CD14-positive monocyte (primary cell): ENCODE results near the gene LAMTOR4. TPM values are rescaled to one million over a fixed set of nuclear protein-coding genes. Genes with fewer than 3 reads are reported as not detected.

Source experiments
- DNase-seq, 3 donors: peaks; one replicate each; pipeline ENCODE4 v3.0.0-alpha.2; 2011 to 2022
- H2AFZ ChIP-seq: 2 replicates; pipeline ENCODE4 v1.6.0; 2012; ENCODE audit warnings: mild to moderate bottlenecking, low read depth, low read length, inconsistent platforms; ENCODE audit not compliant: insufficient read depth, poor library complexity, severe bottlenecking
- H3K27ac ChIP-seq, 2 donors: 1 replicate in 1 of 2; 2 replicates in 1 of 2; pipeline ENCODE4 v1.5.1; 2012 to 2013; ENCODE audit warnings: low read length in 2 of 2, control low read depth in 1 of 2, inconsistent platforms in 1 of 2, low read depth in 1 of 2, mild to moderate bottlenecking in 1 of 2
- H3K27me3 ChIP-seq, 2 donors: one replicate each; pipeline versions ENCODE4 v1.6.0 to v1.6.1; 2011 to 2013; ENCODE audit warnings: low read length in 2 of 2; ENCODE audit not compliant: control insufficient read depth in 2 of 2, insufficient read depth in 2 of 2
- H3K36me3 ChIP-seq, 2 donors: replicated peaks in 1 of 2; 1 replicate in 1 of 2; 2 replicates in 1 of 2; pipeline versions ENCODE4 v1.5.1 to v1.6.1; 2012 to 2013; ENCODE audit warnings: low read length in 2 of 2, control low read depth in 1 of 2, inconsistent platforms in 1 of 2, mild to moderate bottlenecking in 1 of 2; ENCODE audit not compliant: insufficient read depth in 2 of 2, control insufficient read depth in 1 of 2
- H3K4me1 ChIP-seq, 2 donors: 1 replicate in 1 of 2; 2 replicates in 1 of 2; pipeline versions ENCODE4 v1.5.1 to v1.6.1; 2012 to 2013; ENCODE audit warnings: low read length in 2 of 2, control low read depth in 1 of 2, inconsistent platforms in 1 of 2, mild to moderate bottlenecking in 1 of 2, moderate library complexity in 1 of 2; ENCODE audit not compliant: insufficient read depth in 2 of 2, control insufficient read depth in 1 of 2
- H3K4me2 ChIP-seq: replicated peaks from 2 replicates; pipeline ENCODE3; 2012; ENCODE audit warnings: low read length, moderate library complexity, mild to moderate bottlenecking; ENCODE audit not compliant: poor library complexity, severe bottlenecking; ENCODE audit errors: extremely low read depth
- H3K4me3 ChIP-seq, 3 experiments: fragments of 200-600 bp in 1 of 3; sonication (generic) in 1 of 3; replicated peaks in 1 of 3; 1 replicate in 2 of 3; 2 replicates in 1 of 3; pipeline ENCODE4 v1.5.1; 2011 to 2013; ENCODE audit warnings: low read length in 3 of 3, mild to moderate bottlenecking in 3 of 3, control low read depth in 2 of 3, low read depth in 2 of 3, inconsistent platforms in 1 of 3, moderate library complexity in 1 of 3
- H3K79me2 ChIP-seq: 2 replicates; pipeline ENCODE4 v1.6.0; 2012; ENCODE audit warnings: mild to moderate bottlenecking, control low read depth, inconsistent platforms, low read length, moderate library complexity; ENCODE audit not compliant: insufficient read depth
- H3K9ac ChIP-seq: 2 replicates; pipeline ENCODE4 v1.6.0; 2017; ENCODE audit warnings: low read length, mild to moderate bottlenecking; ENCODE audit not compliant: insufficient read depth, poor library complexity, severe bottlenecking
- H3K9me3 ChIP-seq, 2 donors: replicated peaks in 1 of 2; 1 replicate in 1 of 2; 2 replicates in 1 of 2; pipeline versions ENCODE4 v1.5.1 to v1.6.1; 2012 to 2013; ENCODE audit warnings: low read length in 2 of 2, control low read depth in 1 of 2; ENCODE audit not compliant: control insufficient read depth in 1 of 2, insufficient read depth in 1 of 2
- H4K20me1 ChIP-seq: 2 replicates; pipeline ENCODE4 v1.6.0; 2012; ENCODE audit warnings: mild to moderate bottlenecking, low read length, control low read depth, moderate library complexity; ENCODE audit not compliant: insufficient read depth
- H3K27ac Mint-ChIP-seq, 7 donors: one replicate each; pipeline ENCODE4 v1.8.0; 2020; ENCODE audit warnings: mild to moderate bottlenecking in 7 of 7, mixed read lengths in 7 of 7, moderate library complexity in 6 of 7, inconsistent platforms in 2 of 7
- H3K27me3 Mint-ChIP-seq, 3 donors: one replicate each; pipeline ENCODE4 v1.8.0; 2021 to 2022; ENCODE audit warnings: low read depth in 3 of 3, mild to moderate bottlenecking in 3 of 3, mixed read lengths in 3 of 3, moderate library complexity in 3 of 3, inconsistent platforms in 1 of 3
- H3K36me3 Mint-ChIP-seq, 2 donors: one replicate each; pipeline ENCODE4 v1.8.0; 2020; ENCODE audit warnings: mixed read lengths in 2 of 2, inconsistent platforms in 1 of 2, mild to moderate bottlenecking in 1 of 2
- H3K4me1 Mint-ChIP-seq: one replicate; pipeline ENCODE4 v1.8.0; 2020; ENCODE audit warnings: mild to moderate bottlenecking, mixed read lengths
- H3K4me3 Mint-ChIP-seq, 2 donors: one replicate each; pipeline ENCODE4 v1.8.0; 2020; ENCODE audit warnings: mild to moderate bottlenecking in 2 of 2, mixed read lengths in 2 of 2, moderate library complexity in 1 of 2
- H3K9me3 Mint-ChIP-seq, 7 donors: one replicate each; pipeline ENCODE4 v1.8.0; 2020 to 2022; ENCODE audit warnings: mixed read lengths in 7 of 7, mild to moderate bottlenecking in 6 of 7, moderate library complexity in 6 of 7, inconsistent platforms in 2 of 7
- CTCF ChIP-seq: fragments of 200-600 bp; IDR thresholded peaks from one replicate; pipeline ENCODE4 v1.8.0; 2022; ENCODE audit warnings: antibody characterized with exemption, mild to moderate bottlenecking
- WGBS: methylation state at CpG from one replicate; pipeline ENCODE4 v1.1.5; 2013; ENCODE audit warnings: missing lambda C conversion rate; ENCODE audit not compliant: insufficient coverage; 5-methylcytosine and 5-hydroxymethylcytosine counted together
- intact Hi-C, 2 donors: fragments of 100-400 bp; cut with micrococcal nuclease; formaldehyde crosslinking; loops; one replicate each; pipeline versions ENCODE4 v1.15.0 to v1.15.1; 2023
- polyA plus RNA-seq, 3 donors: library from polyadenylated mRNA; depleted of rRNA in 1 of 3; unstranded in 2 of 3; stranded (reverse) in 1 of 3; fragments of 300-500 nt in 2 of 3; fragments of >200 nt in 1 of 3; fragmentation: Illumina TruSeq in 2 of 3; gene quantifications; 1 replicate in 2 of 3; 2 replicates in 1 of 3; pipeline ENCODE4 v1.2.3, GENCODE V29; 2012 to 2021

Gene LAMTOR4
- polyA plus RNA-seq, 3 donors, result 533 to 754 (median 621) TPM

- H3K9me3 Mint-ChIP-seq, result peaks cover 0 to 3% (median 0%) of the 10 kb centered on the region in 7 donors
- intact Hi-C loops, result loop anchor here (2.0 to 5.0 kb wide), 2 partner anchors 84 to 85 kb away; partner anchors contain the start of gene PVRIG (in 1 of the 2)
- WGBS, result 57% methylated on average over 2 of the region's 3 CpGs
- H3K79me2 ChIP-seq, result no peaks in the 10 kb centered on the region
- H3K36me3 Mint-ChIP-seq, result no peaks in the 10 kb centered on the region
- no peak overlapping the region for H3K27ac Mint-ChIP-seq
- no peak overlapping the region for H3K4me3 ChIP-seq
- no peaks in the 10 kb centered on the region for H4K20me1 ChIP-seq
- no peak overlapping the region for H3K4me2 ChIP-seq
- peaks cover 0 to 14% of the 10 kb centered on the region in 2 donors for H3K27me3 ChIP-seq
- DNase-seq, result peak; percentile 58 to 66 (median 65)
- H3K4me1 ChIP-seq, result peaks cover 9 to 14% of the 10 kb centered on the region in 2 donors
- H3K27me3 Mint-ChIP-seq, result peaks cover 19% of the 10 kb centered on the region in 3 donors
- H3K4me1 Mint-ChIP-seq, result peaks cover 16% of the 10 kb centered on the region
- H3K9ac ChIP-seq, result no peak overlapping the region
- H3K4me3 Mint-ChIP-seq, result no peak overlapping the region
- no peak overlapping the region for H2AFZ ChIP-seq
- H3K27ac ChIP-seq, result no peak overlapping the region
- TF ChIP-seq CTCF, result peak; percentile 95
- no peaks in the 10 kb centered on the region for H3K36me3 ChIP-seq
- no peaks in the 10 kb centered on the region for H3K9me3 ChIP-seq
Measured at GRCh38 chr7:100132697-100133151, 16.0 kb upstream of the LAMTOR4 start.

- Histone ChIP-seq H3K36me3 (no peaks in the 10 kb centered on the region), H3K4me2 (no peak overlapping the region), H4K20me1 (no peaks in the 10 kb centered on the region), H2AFZ (peak overlapping the region; percentile 31), H3K27me3 (no peaks in the 10 kb centered on the region), H3K9ac (no peak overlapping the region), H3K4me1 (peaks cover 18 to 23% of the 10 kb centered on the region in 2 donors), H3K9me3 (no peaks in the 10 kb centered on the region), H3K27ac (no peak overlapping the region), H3K4me3 (no peak overlapping the region), H3K79me2 (no peaks in the 10 kb centered on the region)
- peak overlapping the region in 1 of 7 donors; percentile 32 for H3K27ac Mint-ChIP-seq
- H3K9me3 Mint-ChIP-seq, result no peaks in the 10 kb centered on the region
- intact Hi-C loops, result loop anchor here in 1 of 2 donors (5.0 kb wide), 1 partner anchor 274 kb away; no protein-coding TSS in a partner anchor
- no peak overlapping the region for H3K4me3 Mint-ChIP-seq
- DNase-seq, result no peak
- WGBS, result 84% methylated on average over 7 of the region's 13 CpGs
- no peaks in the 10 kb centered on the region for H3K36me3 Mint-ChIP-seq
- peaks cover 21% of the 10 kb centered on the region for H3K4me1 Mint-ChIP-seq
- H3K27me3 Mint-ChIP-seq, result peaks cover 4 to 12% (median 5%) of the 10 kb centered on the region in 3 donors
- TF ChIP-seq CTCF, result no peak
Measured at GRCh38 chr7:100137851-100138760, 10.6 kb upstream of the LAMTOR4 start.
